OCI-LY1 (cell line): ENCODE data around the gene DAP.

Experiments
- CTCF ChIP-seq: fragments of 200-600 bp; sonication (generic), shearing (Covaris generic); IDR thresholded peaks from 2 replicates; pipeline ENCODE4 v1.5.1; 2017; ENCODE audit warnings: mild to moderate bottlenecking, antibody characterized with exemption, low read length, moderate library complexity, mixed read lengths
- EZH2 ChIP-seq: fragments of 200-600 bp; sonication (generic), shearing (Covaris generic); IDR thresholded peaks from 2 replicates; pipeline ENCODE4 v1.8.0; 2017; ENCODE audit warnings: borderline replicate concordance, mixed run types, mild to moderate bottlenecking, antibody characterized with exemption, low read length, moderate library complexity, mixed read lengths

GRCh38 chr5:10679336-10679988 lies 81.6 kb downstream of the DAP start:
- TF ChIP-seq CTCF = no peak
- TF ChIP-seq EZH2 = no peak
